GOT3 (cell line): ENCODE measurements around the gene BACE2.

Experiments used
- DNase-seq: peaks from one replicate; lab custom pipeline; 2025; ENCODE audit warnings: mixed read lengths; lab: John Stamatoyannopoulos, UW

BACE2 gene

DNA sequence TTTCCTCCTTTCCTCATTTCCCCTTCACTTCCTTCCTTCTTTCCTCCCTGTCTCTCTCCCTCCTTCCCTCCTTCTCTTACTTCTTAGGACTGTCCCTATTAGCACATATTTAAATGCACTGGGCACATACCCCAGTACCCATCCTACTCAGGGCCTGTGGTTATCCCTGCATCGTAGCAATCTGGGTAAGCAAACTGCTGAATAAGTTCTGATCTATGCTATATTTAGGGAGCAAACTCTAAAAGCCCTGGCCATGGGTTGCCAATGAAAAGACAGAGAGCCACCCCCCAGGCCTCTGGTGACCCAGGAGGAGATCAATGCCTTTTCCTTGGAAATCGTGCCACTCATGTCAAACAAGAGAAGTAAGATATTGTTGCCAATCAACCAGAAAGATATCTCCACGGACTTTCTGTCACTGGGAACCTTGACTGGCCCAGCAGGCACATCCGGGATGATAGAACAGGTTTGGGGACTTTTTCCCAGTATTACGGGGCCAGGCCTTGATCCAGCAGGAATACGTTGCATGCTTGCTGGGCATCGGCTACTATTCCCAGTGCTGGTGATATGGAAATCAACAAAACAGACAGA is 154.0 kb downstream of the BACE2 start:
- no peak for DNase-seq

DNA sequence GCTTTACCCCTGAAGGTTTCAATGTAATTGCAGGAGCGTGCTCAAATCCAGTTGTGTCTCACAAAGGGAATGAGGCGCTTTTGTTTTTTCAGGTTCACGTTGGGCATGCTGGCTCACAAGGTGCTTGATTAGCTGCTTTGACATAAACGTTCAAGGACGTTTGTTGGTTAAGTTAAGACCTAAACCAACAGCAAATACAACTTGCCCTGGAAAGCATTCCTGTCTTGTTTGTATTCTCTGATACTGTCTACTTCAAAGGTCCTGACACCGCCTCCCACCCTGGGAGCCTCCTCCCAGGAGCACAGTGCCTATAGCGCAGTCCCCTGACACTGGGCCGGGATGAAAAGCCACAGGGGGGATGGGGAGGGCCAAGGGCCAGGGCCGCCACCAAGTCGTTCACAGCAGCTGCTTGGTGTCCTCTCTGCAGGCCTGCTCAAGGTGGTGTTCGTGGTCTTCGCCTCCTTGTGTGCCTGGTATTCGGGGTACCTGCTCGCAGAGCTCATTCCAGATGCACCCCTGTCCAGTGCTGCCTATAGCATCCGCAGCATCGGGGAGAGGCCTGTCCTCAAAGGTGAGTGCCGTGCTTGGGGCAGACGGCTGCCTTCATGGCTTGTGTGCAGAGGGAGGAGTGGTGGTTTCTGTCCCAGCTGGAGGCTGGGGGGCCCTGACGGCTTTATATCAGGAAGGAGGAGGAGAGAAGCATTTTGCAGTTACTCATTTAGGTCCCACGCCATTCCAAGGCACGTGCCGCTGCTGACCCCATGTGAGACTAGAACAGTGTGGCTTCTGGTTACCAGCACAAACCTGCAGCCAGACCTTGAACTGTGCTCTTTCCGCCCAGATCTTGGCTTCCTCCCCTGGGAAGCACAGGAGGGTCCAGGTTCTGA is 154.8 kb downstream of the BACE2 start:
- DNase-seq = no peak

DNA sequence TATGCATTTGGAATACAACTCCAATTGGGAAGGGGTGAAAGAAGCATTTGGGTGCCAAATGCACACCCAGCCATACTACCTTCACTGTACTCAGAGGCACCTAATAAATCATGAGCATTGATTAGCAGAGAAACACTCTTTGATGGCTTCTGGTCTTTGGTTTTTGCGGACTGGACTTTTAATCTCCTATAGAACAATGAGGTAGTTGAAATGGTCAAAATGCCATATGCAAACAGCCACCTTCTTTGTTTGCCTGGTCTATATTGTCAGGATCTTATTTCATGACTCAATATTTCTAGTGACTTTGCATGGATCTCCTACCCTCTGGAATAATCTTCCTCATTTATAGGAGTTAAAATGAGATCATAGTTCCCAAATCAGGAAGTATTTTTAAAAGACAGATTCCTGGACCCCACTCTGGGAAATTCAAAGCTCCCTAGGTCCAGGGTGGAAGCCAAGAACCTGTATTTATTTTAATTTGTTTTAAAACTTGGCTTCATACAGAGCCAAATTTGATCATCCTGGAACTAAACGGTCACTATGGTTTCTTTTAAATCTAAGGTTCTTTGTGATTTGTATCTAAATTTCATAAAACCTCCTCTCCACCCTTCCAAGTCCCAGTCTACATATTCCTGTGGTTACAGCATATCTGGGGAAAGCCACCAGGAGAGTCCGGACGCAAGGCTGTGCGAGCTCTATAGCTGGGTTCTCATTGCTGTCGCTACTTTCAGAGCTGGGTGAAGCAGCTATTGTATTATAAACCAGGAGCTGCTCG is 157.4 kb downstream of the BACE2 start:
- no peak for DNase-seq

GRCh38 chr21:41326414-41327080 is 158.6 kb downstream of the BACE2 start:
- DNase-seq = no peak

DNA sequence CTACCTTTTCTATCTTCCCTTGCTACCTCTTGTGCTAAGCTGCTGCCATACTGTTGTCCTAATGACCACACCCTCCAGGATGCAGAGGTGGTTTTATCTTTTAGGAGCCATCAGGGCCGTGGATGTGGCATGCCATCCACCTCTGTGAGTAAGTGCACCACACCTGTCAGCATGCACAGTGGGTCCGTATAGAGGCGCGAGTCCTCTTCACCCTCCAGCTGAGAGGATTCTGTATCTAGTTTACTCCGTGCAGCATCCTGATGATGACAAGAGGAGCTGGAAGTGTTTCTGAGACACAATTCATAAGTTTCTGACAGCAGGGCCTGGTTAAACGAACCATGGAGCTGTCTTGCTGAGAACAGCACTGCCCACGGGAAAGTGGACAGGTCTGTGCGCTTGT is 159.8 kb downstream of the BACE2 start:
- DNase-seq = no peak

GRCh38 chr21:41328660-41329607 is 161.0 kb downstream of the BACE2 start:
- no peak for DNase-seq
